Thyroid gland (tissue), 4 donors: ENCODE measurements around the gene AOAH. TPM values are rescaled to one million over a fixed set of nuclear protein-coding genes. Genes with fewer than 3 reads are reported as not detected.

Source experiments
- DNase-seq, 2 donors: peaks; one replicate each; pipeline ENCODE4 v3.0.0-alpha.2; 2019
- H3K27ac ChIP-seq, 3 donors: fragments of 200-600 bp; sonication (generic); 1 replicate in 2 of 3; 2 replicates in 1 of 3; pipeline ENCODE4 v1.5.1; 2016 to 2019; ENCODE audit warnings: mild to moderate bottlenecking in 1 of 3, moderate library complexity in 1 of 3
- H3K27me3 ChIP-seq: fragments of 200-600 bp; sonication (generic); one replicate; pipeline ENCODE4 v1.5.1; 2019
- H3K36me3 ChIP-seq, 2 donors: fragments of 200-600 bp; sonication (generic); one replicate each; pipeline ENCODE4 v1.5.1; 2016 to 2019
- H3K4me1 ChIP-seq, 2 donors: fragments of 200-600 bp; sonication (generic); one replicate each; pipeline ENCODE4 v1.5.1; 2017 to 2019
- H3K4me3 ChIP-seq, 3 donors: fragments of 200-600 bp; sonication (generic); replicated peaks in 1 of 3; 1 replicate in 2 of 3; 2 replicates in 1 of 3; pipeline ENCODE4 v1.5.1; 2016; ENCODE audit warnings: mild to moderate bottlenecking in 1 of 3
- H3K9me3 ChIP-seq: fragments of 200-600 bp; sonication (generic); one replicate; pipeline ENCODE4 v1.5.1; 2017
- POLR2A ChIP-seq, 2 donors: fragments of 450-650 bp; IDR thresholded peaks; one replicate each; pipeline ENCODE4 v1.6.1; 2017; ENCODE audit warnings: antibody characterized with exemption in 2 of 2, mild to moderate bottlenecking in 2 of 2, moderate library complexity in 1 of 2
- WGBS, 2 donors: methylation state at CpG; one replicate each; pipeline ENCODE4 v1.1.5; 2017; 5-methylcytosine and 5-hydroxymethylcytosine counted together
- intact Hi-C: fragments of 100-400 bp; cut with DNase I; formaldehyde crosslinking; loops from one replicate; pipeline ENCODE4 v1.15.1; 2023
- total RNA-seq, 4 donors: library from RNA; depleted of rRNA; stranded (reverse); fragments of >200 nt; gene quantifications; one replicate each; pipeline ENCODE4 v1.2.3, GENCODE V29; 2016
- TF ChIP-seq, protein P1 (sequence below), 6 experiments: fragments of 200-600 bp in 3 of 6; fragments of 450-650 bp in 3 of 6; sonication (generic) in 3 of 6; IDR thresholded peaks; one replicate each; pipeline ENCODE4 v1.5.1; 2016 to 2019; ENCODE audit warnings: antibody characterized with exemption in 6 of 6, mild to moderate bottlenecking in 2 of 6, inconsistent platforms in 1 of 6, moderate library complexity in 1 of 6

AOAH gene
- total RNA-seq, 4 donors from 2014 or later, result 7.4 to 26.7 (median 12.4) TPM

- H3K9me3 ChIP-seq, result no peaks in the 10 kb centered on the region
- 87 to 88% methylated on average over 6 of the region's 6 CpGs for WGBS, 2 donors
- no peaks in the 10 kb centered on the region for H3K4me1 ChIP-seq
- H3K36me3 ChIP-seq, result no peaks in the 10 kb centered on the region
- H3K27ac ChIP-seq, result no peak overlapping the region
- no peaks in the 10 kb centered on the region for H3K27me3 ChIP-seq
- no peak for DNase-seq
- intact Hi-C loops, result no loop called here
- no peak overlapping the region for H3K4me3 ChIP-seq
- TF ChIP-seq, protein P1, sequence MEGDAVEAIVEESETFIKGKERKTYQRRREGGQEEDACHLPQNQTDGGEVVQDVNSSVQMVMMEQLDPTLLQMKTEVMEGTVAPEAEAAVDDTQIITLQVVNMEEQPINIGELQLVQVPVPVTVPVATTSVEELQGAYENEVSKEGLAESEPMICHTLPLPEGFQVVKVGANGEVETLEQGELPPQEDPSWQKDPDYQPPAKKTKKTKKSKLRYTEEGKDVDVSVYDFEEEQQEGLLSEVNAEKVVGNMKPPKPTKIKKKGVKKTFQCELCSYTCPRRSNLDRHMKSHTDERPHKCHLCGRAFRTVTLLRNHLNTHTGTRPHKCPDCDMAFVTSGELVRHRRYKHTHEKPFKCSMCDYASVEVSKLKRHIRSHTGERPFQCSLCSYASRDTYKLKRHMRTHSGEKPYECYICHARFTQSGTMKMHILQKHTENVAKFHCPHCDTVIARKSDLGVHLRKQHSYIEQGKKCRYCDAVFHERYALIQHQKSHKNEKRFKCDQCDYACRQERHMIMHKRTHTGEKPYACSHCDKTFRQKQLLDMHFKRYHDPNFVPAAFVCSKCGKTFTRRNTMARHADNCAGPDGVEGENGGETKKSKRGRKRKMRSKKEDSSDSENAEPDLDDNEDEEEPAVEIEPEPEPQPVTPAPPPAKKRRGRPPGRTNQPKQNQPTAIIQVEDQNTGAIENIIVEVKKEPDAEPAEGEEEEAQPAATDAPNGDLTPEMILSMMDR (IDR thresholded peaks at IDR 0.05), result no peak
- no peak for TF ChIP-seq POLR2A (IDR thresholded peaks at IDR 0.05)
These were observed 12.6 kb upstream of the AOAH start for GRCh38 chr7:36736899-36737211.

DNA sequence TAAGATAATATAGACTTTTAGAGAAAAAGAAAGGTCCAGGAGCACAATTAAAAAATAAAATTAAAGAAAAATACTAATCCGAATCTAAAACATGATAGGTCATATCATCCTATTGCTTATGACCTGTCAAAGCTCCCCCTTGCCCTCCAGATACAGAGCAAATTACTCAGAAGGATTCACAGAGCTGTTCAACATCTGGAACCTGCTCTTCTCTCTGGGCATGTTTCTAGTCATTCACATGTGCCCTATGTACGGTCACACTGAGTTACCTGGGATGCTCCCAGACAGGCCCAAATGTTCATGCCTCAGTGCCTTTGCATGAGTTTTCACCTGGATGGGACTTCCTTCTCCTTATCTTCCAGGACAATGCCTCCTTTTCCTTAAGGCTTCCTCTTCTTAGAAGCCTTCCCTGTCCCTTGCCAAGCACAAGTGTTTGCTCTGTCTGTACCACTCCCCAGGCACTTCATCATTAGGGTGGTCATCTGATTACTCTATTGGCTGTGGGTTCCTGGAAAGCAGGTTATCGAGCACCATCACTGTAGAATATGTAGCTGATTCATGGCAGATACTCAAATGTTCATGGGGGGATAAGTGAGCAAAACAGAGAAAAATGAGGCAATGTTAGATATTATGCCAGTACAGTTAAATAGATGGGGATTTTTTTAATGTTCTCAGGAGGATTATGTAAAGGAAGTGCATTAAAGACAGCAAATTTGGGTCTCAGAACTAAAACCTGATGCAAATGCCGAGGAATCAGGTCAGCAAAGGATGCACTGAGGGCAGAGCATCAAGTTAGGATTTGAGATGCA is 12.0 kb upstream of the AOAH start:
- Histone ChIP-seq H3K27me3 (no peaks in the 10 kb centered on the region), H3K4me1 (no peaks in the 10 kb centered on the region), H3K9me3 (no peaks in the 10 kb centered on the region), H3K36me3 (no peaks in the 10 kb centered on the region), H3K4me3 (no peak overlapping the region), H3K27ac (no peak overlapping the region)
- DNase-seq, result no peak
- intact Hi-C loops, result no loop called here
- no peak for TF ChIP-seq POLR2A (IDR thresholded peaks at IDR 0.05)
- WGBS, 2 donors, result 82 to 85% methylated on average over 4 of the region's 4 CpGs

DNA sequence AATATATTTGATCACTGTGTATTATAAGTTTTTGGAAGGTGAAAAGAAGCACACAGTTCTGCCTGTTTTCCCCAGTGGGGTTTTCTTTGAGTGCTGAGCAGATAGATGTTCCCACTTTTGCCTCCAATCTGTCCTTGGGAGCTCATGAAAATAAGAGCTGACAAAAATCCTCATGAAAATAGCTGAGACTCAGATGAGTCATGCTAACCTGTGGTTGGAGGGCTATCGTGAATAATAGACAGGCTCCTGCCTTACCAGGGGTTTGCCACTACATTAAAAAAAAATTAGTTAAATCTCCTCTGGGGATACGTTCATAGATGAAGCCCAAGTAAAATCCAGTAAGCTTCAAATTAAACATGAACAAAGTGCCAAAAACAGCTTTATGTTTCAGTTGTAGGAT is 10.9 kb upstream of the AOAH start:
- 83 to 86% methylated on average over 2 of the region's 2 CpGs for WGBS, 2 donors
- no peaks in the 10 kb centered on the region for H3K9me3 ChIP-seq
- H3K4me1 ChIP-seq, result no peaks in the 10 kb centered on the region
- no peaks in the 10 kb centered on the region for H3K27me3 ChIP-seq
- no peak overlapping the region for H3K4me3 ChIP-seq
- TF ChIP-seq, protein P1 (IDR thresholded peaks at IDR 0.05), result no peak
- no peak for TF ChIP-seq POLR2A (IDR thresholded peaks at IDR 0.05)
- DNase-seq, result no peak
- H3K27ac ChIP-seq, result no peak overlapping the region
- no peaks in the 10 kb centered on the region for H3K36me3 ChIP-seq
- intact Hi-C loops, result no loop called here

- Histone ChIP-seq H3K4me3 (no peak overlapping the region), H3K9me3 (no peaks in the 10 kb centered on the region), H3K36me3 (no peaks in the 10 kb centered on the region), H3K4me1 (no peaks in the 10 kb centered on the region), H3K27me3 (no peaks in the 10 kb centered on the region), H3K27ac (no peak overlapping the region)
- 89 to 96% methylated on average over 3 of the region's 3 CpGs for WGBS, 2 donors
- intact Hi-C loops, result no loop called here
- DNase-seq, result no peak
- TF ChIP-seq, protein P1 (IDR thresholded peaks at IDR 0.05), result no peak
- TF ChIP-seq POLR2A (IDR thresholded peaks at IDR 0.05), result no peak
These were observed 10.4 kb upstream of the AOAH start for GRCh38 chr7:36734731-36735130.

- 92 to 97% methylated on average over 3 of the region's 3 CpGs for WGBS, 2 donors
- Histone ChIP-seq H3K27me3 (no peaks in the 10 kb centered on the region), H3K4me1 (no peaks in the 10 kb centered on the region)
These were observed 9.1 kb upstream of the AOAH start for GRCh38 chr7:36733411-36733810.

More at GRCh38 chr7:36733411-36733810, 9.1 kb upstream of the AOAH start:
- no peak for DNase-seq
- no peak overlapping the region for H3K27ac ChIP-seq
- no peak overlapping the region for H3K4me3 ChIP-seq
- H3K36me3 ChIP-seq, result no peaks in the 10 kb centered on the region
- no peak for TF ChIP-seq POLR2A (IDR thresholded peaks at IDR 0.05)
- TF ChIP-seq, protein P1 (IDR thresholded peaks at IDR 0.05), result no peak
- no peaks in the 10 kb centered on the region for H3K9me3 ChIP-seq
- intact Hi-C loops, result no loop called here
